ENCODE measurements around the gene NACC2.

Gene NACC2

DNA sequence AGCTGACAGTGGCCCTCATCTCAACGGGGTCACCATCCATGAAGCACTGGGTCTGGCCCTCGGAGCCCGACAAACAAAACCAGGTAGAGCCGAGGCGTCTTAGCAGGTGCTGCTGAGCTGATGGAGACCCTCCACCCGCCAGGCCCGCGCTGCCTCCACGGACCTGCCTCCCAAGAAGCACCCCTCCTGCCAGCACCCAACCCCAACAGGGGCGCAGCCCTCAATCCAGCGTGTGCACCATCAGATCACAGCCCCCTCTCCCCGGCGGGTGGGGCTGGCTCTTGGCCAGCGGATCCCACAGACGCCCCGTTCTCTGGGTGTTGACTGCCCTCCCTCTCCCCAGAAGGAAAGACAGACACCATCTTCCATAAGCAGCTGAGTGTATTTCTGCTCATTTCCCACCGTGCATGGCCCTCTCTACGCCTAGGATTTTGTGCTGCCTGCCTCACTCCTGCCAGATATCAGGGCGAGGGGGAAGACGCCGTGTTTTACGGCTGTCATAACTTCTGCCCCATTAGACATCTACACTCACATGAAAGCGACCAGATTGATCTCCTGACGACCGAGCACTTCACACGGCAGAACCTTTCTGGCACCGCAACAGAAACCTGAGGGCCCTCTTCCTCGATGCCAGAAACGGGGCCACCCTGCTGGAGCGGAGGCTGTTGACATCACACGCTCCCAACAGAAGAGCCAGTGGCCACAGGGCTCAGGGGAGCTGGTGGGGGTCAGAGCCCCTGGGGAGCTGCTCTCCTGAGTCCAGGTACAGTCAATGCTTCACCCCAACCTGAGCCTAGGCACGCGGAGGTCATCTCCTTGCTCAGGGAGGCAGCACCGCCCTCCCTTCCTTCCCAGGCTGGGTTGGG, 12.4 kb downstream of the NACC2 start:
- Histone ChIP-seq H3K9me2 (replicated peaks; ENCODE audit: low read depth, low read length) (no peaks in the 10 kb centered on the region), H3K9me3 (ENCODE audit: insufficient read depth, low read depth, low read length) (no peaks in the 10 kb centered on the region), H3K4me1 (ENCODE audit: insufficient read depth, low read length, poor library complexity, severe bottlenecking) (peaks cover 6% of the 10 kb centered on the region), H3K36me3 (ENCODE audit: insufficient read depth, low read length) (no peaks in the 10 kb centered on the region), H3F3A (ENCODE audit: low read depth) (no peaks in the 10 kb centered on the region), H3K9ac (ENCODE audit: low read depth, low read length, poor library complexity, severe bottlenecking) (no peak overlapping the region), H3K79me2 (ENCODE audit: insufficient read depth, low read length) (no peaks in the 10 kb centered on the region), H4K20me1 (ENCODE audit: insufficient read depth, low read length, poor library complexity, severe bottlenecking) (no peaks in the 10 kb centered on the region), H3K4me2 (ENCODE audit: low read depth, low read length, poor library complexity, severe bottlenecking) (no peak overlapping the region), H2AFZ (ENCODE audit: low read length) (no peak overlapping the region), H3K4me3 (ENCODE audit: low read length, poor library complexity, severe bottlenecking) (no peak overlapping the region), H3K27me3 (ENCODE audit: insufficient read depth, low read length, poor library complexity, severe bottlenecking) (no peaks in the 10 kb centered on the region)
- TF ChIP-seq CTCF (conservative IDR thresholded peaks at IDR 0.05; ENCODE audit: low read length), result no peak
- no peak for TF ChIP-seq EZH2phosphoT487 (IDR thresholded peaks at IDR 0.05; ENCODE audit: borderline replicate concordance)

- H4K20me1 ChIP-seq (ENCODE audit: insufficient read depth, low read length, poor library complexity, severe bottlenecking), result no peaks in the 10 kb centered on the region
- TF ChIP-seq CTCF (conservative IDR thresholded peaks at IDR 0.05; ENCODE audit: low read length) (no peak), EZH2phosphoT487 (IDR thresholded peaks at IDR 0.05; ENCODE audit: borderline replicate concordance) (no peak)
- H3F3A ChIP-seq (ENCODE audit: low read depth), result no peaks in the 10 kb centered on the region
- no peaks in the 10 kb centered on the region for H3K9me3 ChIP-seq (ENCODE audit: insufficient read depth, low read depth, low read length)
- no peaks in the 10 kb centered on the region for H3K9me2 ChIP-seq (replicated peaks; ENCODE audit: low read depth, low read length)
- H3K79me2 ChIP-seq (ENCODE audit: insufficient read depth, low read length), result no peaks in the 10 kb centered on the region
- H3K36me3 ChIP-seq (ENCODE audit: insufficient read depth, low read length), result no peaks in the 10 kb centered on the region
- no peaks in the 10 kb centered on the region for H3K27me3 ChIP-seq (ENCODE audit: insufficient read depth, low read length, poor library complexity, severe bottlenecking)
- H3K9ac ChIP-seq (ENCODE audit: low read depth, low read length, poor library complexity, severe bottlenecking), result no peak overlapping the region
- H2AFZ ChIP-seq (ENCODE audit: low read length), result no peak overlapping the region
- H3K4me3 ChIP-seq (ENCODE audit: low read length, poor library complexity, severe bottlenecking), result no peak overlapping the region
- H3K4me2 ChIP-seq (ENCODE audit: low read depth, low read length, poor library complexity, severe bottlenecking), result no peak overlapping the region
- peaks cover 6% of the 10 kb centered on the region for H3K4me1 ChIP-seq (ENCODE audit: insufficient read depth, low read length, poor library complexity, severe bottlenecking)
These were observed 13.1 kb downstream of the NACC2 start for GRCh38 chr9:136081826-136082495.

GRCh38 chr9:136081113-136081825, 13.8 kb downstream of the NACC2 start:
- Histone ChIP-seq H3F3A (ENCODE audit: low read depth) (no peaks in the 10 kb centered on the region), H3K4me2 (ENCODE audit: low read depth, low read length, poor library complexity, severe bottlenecking) (no peak overlapping the region), H3K79me2 (ENCODE audit: insufficient read depth, low read length) (no peaks in the 10 kb centered on the region), H3K36me3 (ENCODE audit: insufficient read depth, low read length) (no peaks in the 10 kb centered on the region), H3K9me3 (ENCODE audit: insufficient read depth, low read depth, low read length) (no peaks in the 10 kb centered on the region), H4K20me1 (ENCODE audit: insufficient read depth, low read length, poor library complexity, severe bottlenecking) (no peaks in the 10 kb centered on the region), H3K9ac (ENCODE audit: low read depth, low read length, poor library complexity, severe bottlenecking) (no peak overlapping the region), H3K4me1 (ENCODE audit: insufficient read depth, low read length, poor library complexity, severe bottlenecking) (peaks cover 6% of the 10 kb centered on the region), H2AFZ (ENCODE audit: low read length) (no peak overlapping the region), H3K27me3 (ENCODE audit: insufficient read depth, low read length, poor library complexity, severe bottlenecking) (no peaks in the 10 kb centered on the region), H3K9me2 (replicated peaks; ENCODE audit: low read depth, low read length) (no peaks in the 10 kb centered on the region), H3K4me3 (ENCODE audit: low read length, poor library complexity, severe bottlenecking) (no peak overlapping the region)
- TF ChIP-seq EZH2phosphoT487 (IDR thresholded peaks at IDR 0.05; ENCODE audit: borderline replicate concordance), result no peak
- no peak for TF ChIP-seq CTCF (conservative IDR thresholded peaks at IDR 0.05; ENCODE audit: low read length)
